GM12878 (cell line): Measurements from ENCODE around the gene EDN3. TPM values are rescaled to one million over a fixed set of nuclear protein-coding genes. Genes with fewer than 3 reads are reported as not detected.

ENCODE experiments used
- ATAC-seq: fragments of 200-7000 bp; cut with Tn5 transposase; 3 replicates; pipeline ENCODE4 v1.9.1; 2020; ENCODE audit warnings: mild to moderate bottlenecking, moderate library complexity
- BruUV-seq: library from RNA; stranded (reverse); fragments of 400-500 nt; replicated peaks from 2 replicates; lab custom pipeline; 2021; lab: Mats Ljungman, UMichigan
- CTCF ChIA-PET: fragments of 300-600 bp; sonication (Branson Sonifier 250); formaldehyde crosslinking; extraction: SDS; loops from one replicate; lab custom pipeline; 2021; ENCODE audit warnings: inconsistent platforms; lab: Yijun Ruan, JAX
- POLR2A ChIA-PET: fragments of 350-600 bp; formaldehyde crosslinking; extraction: SDS; loops from one replicate; lab custom pipeline; 2021; ENCODE audit warnings: inconsistent platforms; lab: Charles Lee
- RAD21 ChIA-PET: fragments of 300-600 bp; sonication (Branson Sonifier 250); formaldehyde crosslinking; loops from one replicate; lab custom pipeline; 2023; ENCODE audit warnings: antibody characterized with exemption; ENCODE audit not compliant: unreplicated experiment; lab: Charles Lee
- SMC1A ChIA-PET: fragments of 300-600 bp; sonication (Branson Sonifier 250); formaldehyde crosslinking; loops from one replicate; lab custom pipeline; 2023; ENCODE audit not compliant: unreplicated experiment, uncharacterized antibody; lab: Charles Lee
- DNase-seq: peaks from one replicate; pipeline ENCODE4 v3.0.0-alpha.2; 2011; ENCODE audit warnings: low read depth, low spot score
- FAIRE-seq: peaks from 3 replicates; lab custom pipeline; 2011; peaks lifted over from hg19 to GRCh38; lab: Jason Lieb, UNC
- H2AFZ ChIP-seq: 2 replicates; pipeline ENCODE4 v1.6.0; 2011; ENCODE audit warnings: low read depth, low read length, control low read depth; ENCODE audit not compliant: control insufficient read depth
- H3K27ac ChIP-seq: 2 replicates; pipeline ENCODE4 v1.5.1; 2011; ENCODE audit warnings: control low read depth; ENCODE audit not compliant: control insufficient read depth, insufficient read depth
- H3K27me3 ChIP-seq, 2 experiments: replicated peaks in 1 of 2; 2 replicates each; pipeline versions ENCODE4 v1.6.0 to v1.6.1; 2011; ENCODE audit warnings: low read length in 1 of 2; ENCODE audit not compliant: control insufficient read depth in 2 of 2, insufficient read depth in 2 of 2
- H3K36me3 ChIP-seq, 2 experiments: 2 replicates each; pipeline ENCODE4 v1.5.1; 2011; ENCODE audit warnings: low read length in 1 of 2; ENCODE audit not compliant: control insufficient read depth in 2 of 2, insufficient read depth in 2 of 2
- H3K4me1 ChIP-seq: 2 replicates; pipeline ENCODE4 v1.6.1; 2011; ENCODE audit warnings: mild to moderate bottlenecking, low read length, moderate library complexity, mixed read lengths; ENCODE audit not compliant: control insufficient read depth, insufficient read depth
- H3K4me2 ChIP-seq: 2 replicates; pipeline ENCODE4 v1.6.0; 2011; ENCODE audit warnings: control low read depth; ENCODE audit not compliant: control insufficient read depth, insufficient read depth
- H3K4me3 ChIP-seq: fragments of 200-600 bp; sonication (generic); 2 replicates; pipeline ENCODE4 v1.5.1; 2016
- H3K79me2 ChIP-seq: 2 replicates; pipeline ENCODE4 v1.6.0; 2011; ENCODE audit warnings: low read length; ENCODE audit not compliant: control insufficient read depth, insufficient read depth
- H3K9ac ChIP-seq: 2 replicates; pipeline ENCODE4 v1.8.0; 2011; ENCODE audit warnings: low read length, control low read depth, mixed read lengths; ENCODE audit not compliant: control insufficient read depth, insufficient read depth
- H3K9me3 ChIP-seq: replicated peaks from 3 replicates; pipeline ENCODE4 v1.5.1; 2011; ENCODE audit warnings: mild to moderate bottlenecking, low read length; ENCODE audit not compliant: control insufficient read depth, insufficient read depth
- H4K20me1 ChIP-seq: 2 replicates; pipeline ENCODE4 v1.6.0; 2011; ENCODE audit not compliant: control insufficient read depth, insufficient read depth
- CBX3 ChIP-seq: fragments of 200-600 bp; sonication (generic); IDR thresholded peaks from 2 replicates; pipeline ENCODE4 v1.6.1; 2016; ENCODE audit warnings: low read depth, borderline replicate concordance
- E2F4 ChIP-seq: IDR thresholded peaks from 2 replicates; pipeline ENCODE4 v1.6.1; 2012; ENCODE audit warnings: low read depth, low read length, improper control_type of control experiment
- ESRRA ChIP-seq: IDR thresholded peaks from 2 replicates; pipeline ENCODE4 v1.6.1; 2012; ENCODE audit warnings: mild to moderate bottlenecking, low read length, improper control_type of control experiment
- IKZF1 ChIP-seq: fragments of 450-650 bp; conservative IDR thresholded peaks from 2 replicates; pipeline ENCODE4 v1.6.1; 2017; ENCODE audit warnings: antibody characterized with exemption, mild to moderate bottlenecking
- JUNB ChIP-seq: IDR thresholded peaks from 2 replicates; pipeline ENCODE4 v1.6.1; 2016; ENCODE audit warnings: antibody characterized with exemption, mild to moderate bottlenecking
- KDM1A ChIP-seq: fragments of 200-600 bp; sonication (generic); IDR thresholded peaks from 2 replicates; pipeline ENCODE4 v1.6.1; 2016; ENCODE audit warnings: borderline replicate concordance
- MTA2 ChIP-seq: fragments of 450-650 bp; IDR thresholded peaks from 2 replicates; pipeline ENCODE4 v1.6.1; 2016; ENCODE audit warnings: low read depth, mild to moderate bottlenecking, moderate library complexity
- MXI1 ChIP-seq: fragments of 150-350 bp; IDR thresholded peaks from 2 replicates; pipeline ENCODE4 v1.6.1; 2011; ENCODE audit warnings: low read depth, mild to moderate bottlenecking, inconsistent platforms, low read length, improper control_type of control experiment
- NBN ChIP-seq: fragments of 450-650 bp; IDR thresholded peaks from 2 replicates; pipeline ENCODE4 v1.6.1; 2016
- NR2C2 ChIP-seq: IDR thresholded peaks from 2 replicates; pipeline ENCODE4 v1.6.1; 2011; ENCODE audit warnings: borderline replicate concordance, low read depth; ENCODE audit not compliant: control insufficient read depth, insufficient read length
- RAD51 ChIP-seq: fragments of 450-650 bp; IDR thresholded peaks from 2 replicates; pipeline ENCODE4 v1.6.1; 2016; ENCODE audit warnings: moderate library complexity, mild to moderate bottlenecking, inconsistent platforms
- RBBP5 ChIP-seq: fragments of 200-600 bp; sonication (generic); conservative IDR thresholded peaks from 2 replicates; pipeline ENCODE4 v1.6.1; 2016
- SIN3A ChIP-seq: IDR thresholded peaks from 2 replicates; pipeline ENCODE4 v1.6.1; 2012; ENCODE audit warnings: low read depth, low read length, improper control_type of control experiment
- ZBTB11 ChIP-seq: fragments of 450-650 bp; formaldehyde crosslinking; IDR thresholded peaks from 2 replicates; pipeline ENCODE4 v1.5.0; 2022; ENCODE audit warnings: mild to moderate bottlenecking, missing genetic modification characterization
- ZNF217 ChIP-seq: fragments of 450-650 bp; IDR thresholded peaks from 2 replicates; pipeline ENCODE4 v1.6.1; 2017; ENCODE audit warnings: antibody characterized with exemption, mild to moderate bottlenecking
- ZNF622 ChIP-seq: fragments of 450-650 bp; IDR thresholded peaks from 2 replicates; pipeline ENCODE4 v1.6.1; 2017; ENCODE audit warnings: mild to moderate bottlenecking, inconsistent platforms
- WGBS: methylation state at CpG from one replicate; pipeline ENCODE4 v1.1.6; 2016; ENCODE audit warnings: low lambda C conversion rate; ENCODE audit not compliant: insufficient replicate concordance, insufficient coverage; ENCODE audit errors: missing lambda C conversion rate; 5-methylcytosine and 5-hydroxymethylcytosine counted together
- in situ Hi-C: fragments of 300-500 bp; cut with MboI; formaldehyde crosslinking; loops from 9 replicates; pipeline ENCODE4 v1.14.3; 2018; ENCODE audit warnings: mixed read lengths
- intact Hi-C: fragments of 100-400 bp; cut with micrococcal nuclease; formaldehyde crosslinking; loops from one replicate; pipeline ENCODE4 v1.14.2; 2022; ENCODE audit not compliant: unreplicated experiment
- polyA plus RNA-seq, 11 experiments: library from polyadenylated mRNA; depleted of rRNA in 4 of 11; unstranded in 6 of 11; stranded (reverse) in 5 of 11; fragments of >200 nt; fragmentation: Nextera tagmentation in 4 of 11; fragmentation: Illumina TruSeq in 1 of 11; extraction: Ambion mirVana in 4 of 11; extraction: Trizol in 1 of 11; gene quantifications; 1 replicate in 1 of 11; 2 replicates in 10 of 11; pipeline versions ENCODE4 v1.2.1 to v1.2.3, GENCODE V29; 2011 to 2016; ENCODE audit warnings: inconsistent platforms in 2 of 11, missing spikeins in 2 of 11, low read depth in 1 of 11
- total RNA-seq, 4 experiments: library from RNA; depleted of rRNA in 3 of 4; stranded (reverse); fragments of >200 nt in 3 of 4; fragmentation: Illumina TruSeq in 1 of 4; extraction: Trizol in 1 of 4; gene quantifications; 2 replicates each; pipeline versions ENCODE4 v1.2.1 to v1.2.3, GENCODE V29; 2013 to 2021
- TF ChIP-seq, protein P1 (sequence below): fragments of 450-650 bp; IDR thresholded peaks from 2 replicates; pipeline ENCODE4 v1.6.1; 2017; ENCODE audit warnings: mild to moderate bottlenecking, moderate library complexity

The EDN3 gene
- total and polyA plus RNA-seq, 10 of the 15 experiments (the other 5 are each of a cell fraction or from before 2014, with no cell fraction given), result not detected

GRCh38 chr20:59307270-59307669 is 6.9 kb downstream of the EDN3 start (continued):
- TF ChIP-seq ZNF217, result no peak
- TF ChIP-seq SIN3A, result no peak
- no peak for TF ChIP-seq JUNB
- no peak for TF ChIP-seq RAD51
- no peak for TF ChIP-seq MTA2
- TF ChIP-seq KDM1A, result no peak

- BruUV-seq, result no TSS peak
- no peaks in the 10 kb centered on the region for H4K20me1 ChIP-seq
- WGBS, result 23% methylated on average over 10 of the region's 10 CpGs
- no peak for TF ChIP-seq MXI1
- TF ChIP-seq ZBTB11, result no peak
- no peak for TF ChIP-seq RBBP5
- TF ChIP-seq NBN, result no peak
- no peak for TF ChIP-seq ESRRA
- no peak for TF ChIP-seq RAD51
- no peak for TF ChIP-seq ZNF622
- no peak for TF ChIP-seq IKZF1
- TF ChIP-seq NR2C2, result no peak
- TF ChIP-seq CBX3, result no peak
- no peak for TF ChIP-seq E2F4
- TF ChIP-seq, protein P1, sequence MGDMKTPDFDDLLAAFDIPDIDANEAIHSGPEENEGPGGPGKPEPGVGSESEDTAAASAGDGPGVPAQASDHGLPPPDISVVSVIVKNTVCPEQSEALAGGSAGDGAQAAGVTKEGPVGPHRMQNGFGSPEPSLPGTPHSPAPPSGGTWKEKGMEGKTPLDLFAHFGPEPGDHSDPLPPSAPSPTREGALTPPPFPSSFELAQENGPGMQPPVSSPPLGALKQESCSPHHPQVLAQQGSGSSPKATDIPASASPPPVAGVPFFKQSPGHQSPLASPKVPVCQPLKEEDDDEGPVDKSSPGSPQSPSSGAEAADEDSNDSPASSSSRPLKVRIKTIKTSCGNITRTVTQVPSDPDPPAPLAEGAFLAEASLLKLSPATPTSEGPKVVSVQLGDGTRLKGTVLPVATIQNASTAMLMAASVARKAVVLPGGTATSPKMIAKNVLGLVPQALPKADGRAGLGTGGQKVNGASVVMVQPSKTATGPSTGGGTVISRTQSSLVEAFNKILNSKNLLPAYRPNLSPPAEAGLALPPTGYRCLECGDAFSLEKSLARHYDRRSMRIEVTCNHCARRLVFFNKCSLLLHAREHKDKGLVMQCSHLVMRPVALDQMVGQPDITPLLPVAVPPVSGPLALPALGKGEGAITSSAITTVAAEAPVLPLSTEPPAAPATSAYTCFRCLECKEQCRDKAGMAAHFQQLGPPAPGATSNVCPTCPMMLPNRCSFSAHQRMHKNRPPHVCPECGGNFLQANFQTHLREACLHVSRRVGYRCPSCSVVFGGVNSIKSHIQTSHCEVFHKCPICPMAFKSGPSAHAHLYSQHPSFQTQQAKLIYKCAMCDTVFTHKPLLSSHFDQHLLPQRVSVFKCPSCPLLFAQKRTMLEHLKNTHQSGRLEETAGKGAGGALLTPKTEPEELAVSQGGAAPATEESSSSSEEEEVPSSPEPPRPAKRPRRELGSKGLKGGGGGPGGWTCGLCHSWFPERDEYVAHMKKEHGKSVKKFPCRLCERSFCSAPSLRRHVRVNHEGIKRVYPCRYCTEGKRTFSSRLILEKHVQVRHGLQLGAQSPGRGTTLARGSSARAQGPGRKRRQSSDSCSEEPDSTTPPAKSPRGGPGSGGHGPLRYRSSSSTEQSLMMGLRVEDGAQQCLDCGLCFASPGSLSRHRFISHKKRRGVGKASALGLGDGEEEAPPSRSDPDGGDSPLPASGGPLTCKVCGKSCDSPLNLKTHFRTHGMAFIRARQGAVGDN, result no peak
Observed at GRCh38 chr20:59308493-59309201, 8.2 kb downstream of the EDN3 start.

More at GRCh38 chr20:59308493-59309201, 8.2 kb downstream of the EDN3 start:
- FAIRE-seq (no peak), DNase-seq (no peak), ATAC-seq (no peak)
- CTCF ChIA-PET, result no interaction called here
- in situ Hi-C loops (no loop called here), intact Hi-C loops (no loop called here)
- Histone ChIP-seq H2AFZ (no peak overlapping the region), H3K79me2 (no peaks in the 10 kb centered on the region), H3K4me1 (no peaks in the 10 kb centered on the region), H3K27ac (no peak overlapping the region), H3K9ac (no peak overlapping the region), H3K9me3 (no peaks in the 10 kb centered on the region), H3K27me3 (peaks cover 3% of the 10 kb centered on the region in 2 experiments; a peak in 3 of 4 replicates), H3K4me2 (no peak overlapping the region), H3K4me3 (no peak overlapping the region), H3K36me3 (no peaks in the 10 kb centered on the region)
- SMC1A ChIA-PET, result no interaction called here
- RAD21 ChIA-PET, result no interaction called here
- POLR2A ChIA-PET, result no interaction called here
